GM18526 (cell line): ENCODE results near the gene GRAMD2B.

Experiments
- POLR2A ChIP-seq: IDR thresholded peaks from 3 replicates; pipeline ENCODE4 v1.6.1; 2011; ENCODE audit not compliant: insufficient read length; ENCODE audit errors: extremely low read depth

GRAMD2B gene

DNA sequence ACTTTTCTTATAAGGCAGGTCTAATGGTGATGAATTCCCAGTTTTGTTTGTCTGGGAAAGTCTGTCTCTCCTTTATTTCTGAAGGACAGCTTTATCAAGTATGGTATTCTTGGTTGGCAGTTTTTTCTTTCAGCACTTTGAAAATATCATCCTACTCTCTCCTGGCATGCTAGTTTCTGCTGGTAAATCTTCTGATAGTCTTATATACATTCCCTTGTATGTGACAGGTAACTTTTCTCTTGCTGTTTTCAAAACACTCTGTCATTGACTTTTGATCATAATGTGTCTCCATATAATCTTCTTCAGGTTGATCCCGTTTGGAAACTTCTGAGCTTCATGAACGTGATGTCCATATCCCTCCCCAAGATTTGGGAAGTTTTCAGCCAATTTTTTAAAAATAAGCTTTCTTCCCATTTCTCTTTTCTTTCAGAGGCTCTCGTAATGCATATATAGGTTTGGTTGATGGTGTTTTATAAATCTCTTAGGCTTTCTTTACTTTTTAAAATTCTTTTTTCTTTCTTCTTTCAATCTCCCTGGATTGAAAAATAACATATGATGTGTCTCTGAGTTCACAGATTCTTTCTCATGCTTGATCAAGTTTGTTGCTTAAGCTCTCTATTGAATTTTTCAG, 22.5 kb upstream of the GRAMD2B start:
- TF ChIP-seq POLR2A: no peak

DNA sequence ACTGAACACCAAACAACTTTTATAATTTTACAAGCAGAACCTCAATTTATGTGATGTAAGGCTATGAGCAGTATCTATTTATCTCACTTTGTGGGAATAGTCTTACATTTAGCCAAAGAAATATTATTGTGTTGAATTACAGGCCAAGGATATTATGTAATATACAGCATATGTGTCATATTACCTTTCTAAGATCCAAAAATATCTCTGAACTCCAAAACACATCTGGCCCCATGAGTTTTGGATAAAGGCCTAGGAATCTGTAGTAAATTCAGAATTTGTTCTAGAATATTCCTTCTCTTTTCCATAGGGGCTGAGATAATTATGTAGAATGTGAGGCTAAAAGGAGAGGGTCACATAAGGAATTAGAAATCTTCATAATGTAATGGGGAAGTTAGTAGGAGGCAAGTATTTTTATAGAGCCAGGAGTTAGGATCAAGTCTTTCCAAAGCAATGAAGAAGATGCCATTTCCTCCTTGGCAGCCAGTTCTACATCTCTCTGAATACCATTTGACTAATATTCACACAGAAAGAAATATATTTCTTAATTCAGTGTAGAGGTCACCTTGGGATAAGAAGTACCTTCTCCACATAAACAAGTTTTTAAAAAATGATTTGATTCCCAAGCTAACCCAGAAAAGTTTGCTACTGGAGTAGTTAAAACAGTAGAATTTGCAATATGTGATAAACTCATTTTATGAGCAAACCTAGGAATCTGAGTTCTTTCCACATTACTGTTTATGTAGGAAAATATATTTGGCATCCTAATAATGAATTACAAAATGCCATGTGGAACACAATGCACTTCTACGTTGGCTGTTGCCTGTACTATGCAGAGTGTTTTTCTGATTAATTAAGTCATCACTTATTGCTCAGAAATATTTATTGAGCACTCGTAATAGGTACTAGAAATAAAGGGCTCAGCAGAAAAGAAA, 20.3 kb upstream of the GRAMD2B start:
- no peak for TF ChIP-seq POLR2A

DNA sequence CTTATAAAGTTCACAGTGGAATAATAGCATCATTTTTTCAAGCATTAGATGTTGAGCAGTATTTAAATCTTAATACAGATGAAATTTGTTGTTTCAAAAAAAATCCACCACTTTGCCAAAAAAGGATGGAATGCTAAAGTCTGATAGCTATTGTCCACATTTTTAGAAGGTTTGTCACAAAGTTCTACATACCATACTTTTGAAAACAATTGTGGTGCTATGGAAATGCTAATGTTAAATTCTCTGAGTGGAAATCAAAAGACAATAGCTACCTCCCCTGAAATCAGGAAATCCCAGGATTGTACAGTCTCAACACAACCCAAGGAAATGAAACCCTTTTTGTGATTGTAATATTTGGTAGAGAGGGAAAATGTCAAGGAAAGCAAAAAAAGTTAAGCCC, 19.3 kb upstream of the GRAMD2B start:
- no peak for TF ChIP-seq POLR2A

DNA sequence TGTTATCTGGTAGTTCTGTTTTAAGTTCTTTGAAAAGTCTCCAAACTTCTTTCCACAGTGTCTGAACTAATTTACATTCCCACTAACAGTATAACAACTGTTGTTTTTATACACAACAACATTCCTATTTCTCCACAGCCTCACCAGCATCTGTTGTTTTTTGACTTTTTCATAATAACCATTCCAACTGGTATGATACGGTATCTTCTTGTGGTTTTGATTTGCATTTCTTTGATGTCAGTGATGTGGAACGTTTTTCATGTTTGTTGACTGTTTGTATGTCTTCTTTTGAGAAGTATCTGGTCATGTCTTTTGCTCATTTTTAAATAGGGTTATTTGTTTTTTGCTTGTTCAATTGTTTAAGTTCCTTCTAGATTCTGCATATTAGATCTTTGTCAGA, 12.6 kb upstream of the GRAMD2B start:
- TF ChIP-seq POLR2A: no peak

DNA sequence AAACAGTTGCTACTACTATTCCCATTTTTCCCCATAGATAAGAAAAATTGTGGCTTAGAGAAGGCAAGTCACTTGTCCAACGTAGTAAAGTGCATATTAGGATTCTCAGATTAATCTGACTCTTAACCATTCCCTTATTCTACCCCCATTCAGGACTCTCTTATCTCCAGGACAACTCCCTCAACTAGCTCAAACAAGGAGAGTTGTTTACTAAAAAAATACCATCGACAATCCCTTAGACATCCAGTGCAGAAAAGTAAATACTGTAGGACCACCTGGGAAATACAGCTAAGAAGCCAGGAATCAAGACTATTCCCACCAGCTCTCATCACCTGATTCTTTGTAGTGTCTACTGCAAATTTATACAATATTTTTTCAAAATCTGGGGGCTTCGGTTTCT, 9.4 kb upstream of the GRAMD2B start:
- TF ChIP-seq POLR2A: no peak

DNA sequence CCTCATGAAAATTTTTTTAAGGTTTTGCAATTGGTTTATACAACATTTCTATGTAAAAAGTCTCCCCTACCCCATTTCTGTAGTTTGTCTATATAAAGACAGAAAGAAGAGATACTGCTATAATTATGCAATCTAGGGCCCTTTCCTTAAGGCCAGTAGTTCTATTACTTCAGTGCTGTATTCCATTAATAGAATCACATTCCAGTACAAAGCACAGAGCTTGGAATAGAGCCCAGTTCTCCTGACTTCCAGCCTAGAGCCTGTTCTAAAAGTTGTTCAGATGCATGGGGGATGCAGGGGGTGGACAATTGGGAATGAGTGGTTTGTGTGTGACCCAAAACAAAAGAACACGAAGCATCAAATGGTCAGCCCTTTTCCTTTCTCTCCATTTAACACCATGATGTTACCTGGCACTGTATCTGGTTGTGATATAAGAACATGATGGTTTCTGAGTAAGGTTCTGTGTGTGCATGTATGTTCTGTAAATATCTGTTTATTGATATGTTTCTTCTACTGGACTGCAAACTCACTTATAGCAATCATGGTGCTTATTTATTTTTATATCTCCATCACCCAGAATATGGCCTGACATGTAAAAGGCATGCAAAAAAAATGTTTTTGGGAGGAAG, 8.2 kb upstream of the GRAMD2B start:
- TF ChIP-seq POLR2A: no peak

DNA sequence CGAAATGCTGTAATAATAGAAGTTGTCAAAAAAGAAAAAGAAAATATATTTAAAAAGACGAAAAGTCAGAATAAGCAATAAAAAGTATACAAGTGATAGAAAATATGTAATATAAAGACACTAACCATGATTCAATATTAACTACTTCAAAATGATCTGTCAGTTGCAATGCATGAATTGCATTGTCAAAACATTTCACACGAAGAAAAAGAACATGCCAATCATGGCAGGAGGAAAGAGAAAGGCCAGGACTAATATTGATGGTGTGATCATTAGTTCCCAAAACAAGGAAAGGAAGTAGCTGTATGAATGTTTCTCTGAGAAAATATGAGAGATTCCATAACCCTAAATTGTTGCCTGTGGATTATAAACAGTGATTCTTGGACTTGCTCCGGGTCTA, 7.4 kb upstream of the GRAMD2B start:
- no peak for TF ChIP-seq POLR2A

DNA sequence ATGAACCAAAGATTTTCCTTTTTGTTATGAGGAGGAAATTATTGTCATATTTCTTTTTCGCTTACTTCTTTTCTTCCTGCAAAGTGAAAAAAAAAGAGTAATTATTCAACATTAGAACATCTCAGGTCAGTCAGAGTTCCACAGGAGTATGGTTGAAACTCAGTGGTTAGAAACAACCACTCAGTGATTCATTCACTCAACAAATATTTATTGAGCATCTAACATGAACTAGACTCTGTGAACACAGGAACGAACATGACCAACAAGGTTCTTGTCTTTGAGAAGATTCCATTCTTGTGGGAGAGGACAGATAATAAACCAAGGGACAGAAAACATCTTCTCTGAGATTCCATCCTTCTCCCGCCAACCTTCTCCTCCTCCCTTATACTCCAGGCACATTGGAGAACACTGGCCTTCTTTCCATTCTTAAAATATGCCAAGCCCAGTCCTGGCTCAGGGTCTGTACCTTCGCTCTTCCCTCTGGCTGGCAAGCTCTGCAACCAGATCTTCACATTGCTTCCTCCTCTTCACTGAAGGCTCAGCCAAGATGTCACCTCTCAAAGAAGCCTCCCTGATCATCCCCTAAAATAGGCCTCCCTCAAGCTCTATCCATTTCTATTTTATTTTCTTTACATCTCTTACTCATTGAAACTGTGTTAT, 6.8 kb upstream of the GRAMD2B start:
- TF ChIP-seq POLR2A: no peak

DNA sequence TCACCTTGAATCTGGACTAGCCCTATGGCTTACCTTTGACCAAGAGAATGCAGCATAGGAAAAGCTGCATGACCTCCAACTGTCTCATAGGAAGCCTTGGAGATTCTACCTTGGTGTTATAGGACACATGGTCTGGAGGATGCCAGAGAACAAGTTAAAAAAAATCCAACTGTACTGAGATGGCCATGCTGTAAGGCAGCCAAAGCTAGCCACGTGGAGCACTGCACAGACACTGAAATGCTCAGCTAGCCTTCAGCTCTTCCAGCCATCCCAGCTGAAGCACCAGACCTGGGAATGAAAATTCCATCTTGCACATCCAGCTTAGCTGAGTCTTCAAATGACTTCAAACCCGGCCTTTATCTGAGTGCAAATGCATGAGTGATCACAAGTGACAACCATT, 6.0 kb upstream of the GRAMD2B start:
- no peak for TF ChIP-seq POLR2A

DNA sequence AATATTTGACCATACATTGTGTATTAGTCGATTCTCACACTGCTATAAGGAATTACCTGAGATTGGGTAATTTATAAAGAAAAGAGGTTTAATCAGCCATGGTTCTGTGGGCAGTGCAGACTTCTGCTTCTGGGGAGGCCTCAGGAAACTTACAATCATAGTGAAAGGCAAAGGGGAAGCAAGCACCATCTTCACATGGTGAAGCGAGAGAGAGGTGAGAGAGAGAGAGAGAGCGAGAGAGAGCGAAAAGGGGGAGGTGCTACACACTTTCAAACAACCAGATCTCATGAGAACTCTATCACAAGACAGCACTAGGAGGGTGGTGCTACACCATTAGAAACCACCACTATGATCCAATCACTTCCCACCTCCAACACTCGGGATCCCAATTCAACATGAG, 4.1 kb upstream of the GRAMD2B start:
- no peak for TF ChIP-seq POLR2A

DNA sequence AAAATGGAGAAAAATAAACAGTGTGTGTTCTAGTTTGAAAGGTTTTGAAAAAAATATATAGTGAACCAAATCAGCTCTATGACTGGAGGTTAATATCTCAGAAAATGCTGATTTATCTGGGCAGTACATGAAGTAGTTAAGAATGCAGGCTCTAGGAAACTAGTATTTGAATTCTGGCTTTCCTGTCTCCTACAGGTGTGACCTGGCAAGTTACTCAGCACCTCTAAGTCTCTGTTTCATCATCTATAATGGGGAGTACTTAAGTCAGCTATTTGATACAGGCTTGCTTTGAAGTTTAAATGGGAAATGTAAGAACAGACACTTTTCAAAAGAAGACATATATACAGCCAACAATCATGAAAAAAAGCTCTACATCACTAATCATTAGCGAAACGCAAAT, 5.2 kb downstream of the GRAMD2B start:
- TF ChIP-seq POLR2A: no peak

DNA sequence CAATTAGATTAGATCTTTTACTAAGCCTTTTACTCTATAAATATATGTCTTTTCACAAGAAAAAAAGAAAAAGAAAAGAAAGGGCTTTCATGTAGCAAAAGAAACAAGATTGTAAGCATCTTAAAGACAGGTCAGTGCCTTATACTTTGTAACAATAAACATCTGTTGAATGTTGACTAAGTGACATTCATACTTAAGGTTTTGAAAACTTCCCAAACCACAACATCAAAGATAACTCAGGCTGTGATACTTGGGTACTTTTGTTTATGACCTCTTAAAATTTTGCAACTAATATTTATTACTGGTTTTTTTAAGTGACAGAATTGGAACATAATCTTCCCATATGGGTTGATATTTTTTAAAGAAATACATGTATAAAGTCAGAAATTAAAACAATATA, 7.4 kb downstream of the GRAMD2B start:
- no peak for TF ChIP-seq POLR2A

DNA sequence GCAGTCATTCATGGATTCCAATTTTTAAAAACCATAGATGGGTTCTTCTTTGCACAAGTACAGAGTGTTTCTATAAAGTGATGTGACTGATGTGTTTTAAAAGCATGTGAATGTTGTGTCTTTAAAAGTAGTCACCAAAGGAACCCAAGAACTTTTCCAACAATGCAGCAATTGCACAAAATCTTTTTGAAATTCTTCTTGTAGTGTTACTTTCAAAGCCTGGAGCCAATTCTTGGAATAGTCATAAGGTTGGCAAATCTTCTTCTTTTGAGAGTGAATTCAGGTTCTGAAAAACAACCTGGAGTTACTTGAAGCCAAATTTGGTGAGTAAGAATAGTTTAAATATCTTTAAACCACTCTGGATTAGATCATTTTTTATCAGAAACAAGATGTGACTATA, 10.5 kb downstream of the GRAMD2B start:
- no peak for TF ChIP-seq POLR2A

DNA sequence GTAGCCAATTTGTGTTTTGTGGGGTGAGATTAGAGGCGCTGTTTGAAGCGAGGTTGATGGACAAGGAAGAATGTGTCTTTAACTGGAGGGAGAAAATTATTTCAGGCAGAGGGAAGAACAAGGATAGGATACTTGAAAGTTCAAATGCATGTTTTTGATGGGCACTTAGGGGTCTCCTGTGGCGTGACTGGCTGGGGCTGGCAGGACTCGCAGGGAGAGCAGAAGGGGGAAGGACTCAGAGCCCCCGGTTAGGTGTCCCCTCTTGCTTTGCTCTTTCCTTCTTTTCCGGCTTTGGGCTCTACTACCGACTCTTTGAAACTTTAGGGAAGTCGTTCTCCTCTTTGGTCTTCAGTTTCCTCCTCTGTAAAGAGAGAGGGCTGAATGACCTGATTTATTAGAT, 12.1 kb downstream of the GRAMD2B start:
- no peak for TF ChIP-seq POLR2A

DNA sequence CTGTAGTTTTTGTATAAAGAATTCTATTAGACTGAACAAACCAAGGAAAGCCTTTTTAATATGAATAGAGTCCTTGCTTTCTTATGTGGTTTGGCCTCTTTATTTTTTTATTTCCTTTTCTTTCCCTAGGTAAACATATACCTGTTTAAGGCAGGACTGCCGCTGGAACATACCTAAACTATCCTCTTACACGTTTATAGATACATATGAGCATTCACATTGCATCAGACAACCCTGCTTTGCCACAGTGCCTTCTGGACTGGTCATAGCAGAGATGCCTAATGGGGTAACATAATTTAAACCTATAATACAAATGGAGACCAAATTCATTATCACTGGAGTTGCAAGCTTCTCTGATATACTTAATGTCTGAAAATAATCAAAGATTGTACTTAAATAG, 12.5 kb downstream of the GRAMD2B start:
- TF ChIP-seq POLR2A: no peak

DNA sequence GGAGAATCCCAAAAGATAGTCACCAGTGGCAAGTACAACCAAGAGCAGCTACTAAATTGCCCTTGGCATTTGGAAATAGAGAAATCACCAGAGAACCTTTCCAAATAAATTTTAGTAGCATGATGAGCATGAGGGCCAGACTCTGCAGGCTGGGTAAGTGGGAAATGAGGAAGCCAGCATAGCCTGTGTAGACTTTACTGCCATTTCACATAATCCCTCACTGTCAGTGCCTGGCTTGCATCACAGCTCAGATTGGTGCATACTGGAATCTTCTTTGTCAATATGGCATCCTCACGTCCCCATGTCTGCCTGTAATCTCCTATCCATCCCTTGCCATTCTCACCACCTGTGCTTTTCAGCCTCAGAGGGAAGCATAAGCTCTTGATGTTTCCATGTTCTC, 14.5 kb downstream of the GRAMD2B start:
- no peak for TF ChIP-seq POLR2A

DNA sequence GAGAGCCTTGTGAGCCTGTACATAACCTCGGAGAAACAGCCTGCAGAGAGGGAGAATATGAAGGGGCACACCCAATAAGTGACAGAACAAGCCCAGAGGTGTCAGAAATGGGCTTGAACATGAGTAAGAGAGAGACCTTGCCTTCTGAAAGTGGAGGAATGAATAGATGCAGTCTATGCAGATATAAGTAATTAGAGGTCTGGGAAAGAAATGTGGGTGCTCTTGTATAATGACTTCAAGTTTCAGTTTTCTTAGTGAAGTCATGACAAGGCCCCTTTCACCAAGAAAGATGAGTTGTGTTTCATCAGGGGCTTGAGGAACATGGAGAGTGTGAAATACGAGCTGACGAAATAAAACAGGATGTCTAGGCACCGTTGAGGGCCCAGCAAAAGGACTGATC, 15.1 kb downstream of the GRAMD2B start:
- TF ChIP-seq POLR2A: no peak
